HCT116 (cell line): ENCODE data around the gene ZNF76. TPM values are rescaled to one million over a fixed set of nuclear protein-coding genes. Genes with fewer than 3 reads are reported as not detected.

Source experiments
- ATAC-seq: fragments of 200-7000 bp; cut with Tn5 transposase; 2 replicates; pipeline ENCODE4 v1.9.1; 2020; ENCODE audit warnings: mild to moderate bottlenecking, moderate library complexity
- BruUV-seq: library from RNA; stranded (reverse); fragments of 400-500 nt; replicated peaks from 2 replicates; lab custom pipeline; 2021; lab: Mats Ljungman, UMichigan
- CTCF ChIA-PET: fragments of 300-600 bp; sonication (Branson Sonifier 250); formaldehyde crosslinking; loops from one replicate; lab custom pipeline; 2021; ENCODE audit warnings: antibody characterized with exemption; lab: Charles Lee
- POLR2A ChIA-PET: fragments of 300-600, 350-600 bp; sonication (Branson Sonifier 250); formaldehyde crosslinking; loops from one replicate; lab custom pipeline; 2021; ENCODE audit warnings: antibody characterized with exemption; lab: Charles Lee
- RAD21 ChIA-PET, 2 experiments: fragments of 300-600 bp; sonication (Branson Sonifier 250); formaldehyde crosslinking; loops; one replicate each; lab custom pipeline; 2023; ENCODE audit warnings: low total read pairs in 2 of 2; ENCODE audit not compliant: uncharacterized antibody in 2 of 2, unreplicated experiment in 2 of 2, low non-redundant PET in 1 of 2; lab: Charles Lee
- DNase-seq: peaks from one replicate; pipeline ENCODE4 v3.0.0-alpha.2; 2010; ENCODE audit warnings: low read depth, low spot score
- H2AFZ ChIP-seq: fragments of 200-600 bp; shearing (Covaris generic), sonication (generic); 2 replicates; pipeline ENCODE4 v1.6.1; 2017; ENCODE audit warnings: low read depth, mixed run types, mixed read lengths, antibody characterized with exemption, low read length; ENCODE audit not compliant: poor library complexity, severe bottlenecking
- H3K27ac ChIP-seq: 2 replicates; pipeline ENCODE4 v1.5.1; 2012; ENCODE audit warnings: low read depth, low read length
- H3K27me3 ChIP-seq: fragments of 200-600 bp; sonication (generic); 2 replicates; pipeline ENCODE4 v1.6.1; 2016; ENCODE audit warnings: mixed run types, low read length, mixed read lengths; ENCODE audit not compliant: insufficient read depth
- H3K36me3 ChIP-seq, 2 experiments: fragments of 200-500 bp in 1 of 2; fragments of 200-600 bp in 1 of 2; sonication (Bioruptor generic) in 1 of 2; sonication (generic) in 1 of 2; 2 replicates each; pipeline versions ENCODE4 v1.5.1 to v1.6.1; 2014 to 2016; ENCODE audit warnings: low read length in 2 of 2, inconsistent platforms in 1 of 2, mixed read lengths in 1 of 2, mixed run types in 1 of 2; ENCODE audit not compliant: insufficient read depth in 2 of 2, control insufficient read depth in 1 of 2
- H3K4me1 ChIP-seq, 2 experiments: fragments of 200-600 bp in 1 of 2; sonication (generic) in 1 of 2; 2 replicates each; pipeline versions ENCODE4 v1.5.1 to v1.6.1; 2012 to 2017; ENCODE audit warnings: low read length in 2 of 2, inconsistent platforms in 1 of 2, mild to moderate bottlenecking in 1 of 2, mixed read lengths in 1 of 2, mixed run types in 1 of 2, moderate library complexity in 1 of 2; ENCODE audit not compliant: insufficient read depth in 2 of 2, control insufficient read depth in 1 of 2
- H3K4me2 ChIP-seq: fragments of 200-600 bp; sonication (generic); 2 replicates; pipeline ENCODE4 v1.6.1; 2017; ENCODE audit warnings: mixed run types, low read length, mixed read lengths
- H3K4me3 ChIP-seq, 2 experiments: fragments of 200-600 bp in 1 of 2; sonication (generic) in 1 of 2; replicated peaks in 1 of 2; 2 replicates each; pipeline ENCODE4 v1.5.1; 2011 to 2016; ENCODE audit warnings: low read length in 2 of 2, control low read depth in 1 of 2, low read depth in 1 of 2, mild to moderate bottlenecking in 1 of 2, mixed read lengths in 1 of 2, mixed run types in 1 of 2
- H3K79me2 ChIP-seq: fragments of 200-600 bp; sonication (generic); 2 replicates; pipeline ENCODE4 v1.6.1; 2017; ENCODE audit warnings: mild to moderate bottlenecking, mixed run types, low read length, moderate library complexity, mixed read lengths; ENCODE audit not compliant: insufficient read depth
- H3K9ac ChIP-seq: fragments of 200-600 bp; sonication (generic); 2 replicates; pipeline ENCODE4 v1.6.1; 2016; ENCODE audit warnings: low read length, mixed read lengths
- H3K9me2 ChIP-seq: fragments of 200-600 bp; sonication (generic), shearing (Covaris generic); 2 replicates; pipeline ENCODE4 v1.6.1; 2017; ENCODE audit warnings: mixed run types, mild to moderate bottlenecking, moderate library complexity; ENCODE audit not compliant: insufficient read depth
- H3K9me3 ChIP-seq, 2 experiments: fragments of 200-500 bp in 1 of 2; fragments of 200-600 bp in 1 of 2; sonication (Bioruptor generic) in 1 of 2; sonication (generic) in 1 of 2; 2 replicates each; pipeline ENCODE4 v1.6.1; 2014 to 2017; ENCODE audit warnings: low read length in 2 of 2, mixed read lengths in 2 of 2, inconsistent platforms in 1 of 2, low read depth in 1 of 2, mild to moderate bottlenecking in 1 of 2, mixed run types in 1 of 2, moderate library complexity in 1 of 2; ENCODE audit not compliant: control insufficient read depth in 1 of 2, insufficient read depth in 1 of 2
- H4K20me1 ChIP-seq: fragments of 200-600 bp; sonication (generic), shearing (Covaris generic); 2 replicates; pipeline ENCODE4 v1.6.1; 2017; ENCODE audit warnings: mixed run types, mild to moderate bottlenecking, moderate library complexity; ENCODE audit not compliant: insufficient read depth
- EGR1 ChIP-seq: IDR thresholded peaks from 2 replicates; pipeline ENCODE4 v1.6.1; 2012; ENCODE audit warnings: low read depth
- ELF1 ChIP-seq: IDR thresholded peaks from 2 replicates; pipeline ENCODE4 v1.6.1; 2012; ENCODE audit warnings: low read depth, borderline replicate concordance
- EZH2 ChIP-seq: fragments of 200-600 bp; sonication (generic); IDR thresholded peaks from 2 replicates; pipeline ENCODE4 v1.6.1; 2017; ENCODE audit warnings: antibody characterized with exemption, mixed run types
- FOSL1 ChIP-seq: IDR thresholded peaks from 2 replicates; pipeline ENCODE4 v1.6.1; 2012; ENCODE audit warnings: low read depth
- JUND ChIP-seq: IDR thresholded peaks from 2 replicates; pipeline ENCODE4 v1.6.1; 2012
- POLR2AphosphoS5 ChIP-seq: IDR thresholded peaks from 2 replicates; pipeline ENCODE4 v1.6.1; 2011; ENCODE audit warnings: mild to moderate bottlenecking, low read depth, low read length, moderate library complexity
- RAD21 ChIP-seq: IDR thresholded peaks from 2 replicates; pipeline ENCODE4 v1.6.1; 2012; ENCODE audit warnings: low read depth, mild to moderate bottlenecking
- SIN3A ChIP-seq: IDR thresholded peaks from 2 replicates; pipeline ENCODE4 v1.6.1; 2012; ENCODE audit warnings: low read depth
- SP1 ChIP-seq: IDR thresholded peaks from 2 replicates; pipeline ENCODE4 v1.6.1; 2012; ENCODE audit warnings: low read depth
- SRF ChIP-seq: IDR thresholded peaks from 2 replicates; pipeline ENCODE4 v1.6.1; 2012; ENCODE audit warnings: low read depth
- TCF7L2 ChIP-seq: IDR thresholded peaks from 2 replicates; pipeline ENCODE4 v1.7.0; 2011; ENCODE audit warnings: borderline replicate concordance, inconsistent platforms; ENCODE audit not compliant: insufficient read depth, insufficient read length; ENCODE audit errors: extremely low read depth
- YY1 ChIP-seq: IDR thresholded peaks from 2 replicates; pipeline ENCODE4 v1.6.1; 2011; ENCODE audit warnings: low read length, low read depth, moderate library complexity, mild to moderate bottlenecking; ENCODE audit not compliant: insufficient replicate concordance; ENCODE audit errors: extremely low read depth
- ZFX ChIP-seq: fragments of 450-650 bp; IDR thresholded peaks from 2 replicates; pipeline ENCODE4 v1.6.1; 2017
- ZNF274 ChIP-seq: fragments of 200-500 bp; sonication (Bioruptor generic); IDR thresholded peaks from 2 replicates; pipeline ENCODE4 v1.6.1; 2014; ENCODE audit warnings: mild to moderate bottlenecking, low read depth, low read length, inconsistent platforms
- intact Hi-C: fragments of 100-400 bp; cut with micrococcal nuclease; formaldehyde crosslinking; loops from 2 replicates; pipeline ENCODE4 v1.10.0; 2022
- total RNA-seq: library from RNA; stranded (reverse); gene quantifications from one replicate; pipeline ENCODE4 v1.2.1, GENCODE V29; 2021; ENCODE audit not compliant: unreplicated experiment
- TF ChIP-seq, protein P1 (sequence below), 3 experiments: fragments of 200-600 bp in 1 of 3; sonication (generic) in 1 of 3; IDR thresholded peaks in 2 of 3; conservative IDR thresholded peaks in 1 of 3; 2 replicates each; pipeline ENCODE4 v1.5.1; 2012 to 2017; ENCODE audit warnings: low read depth in 2 of 3, low read length in 2 of 3, antibody characterized with exemption in 1 of 3, borderline replicate concordance in 1 of 3, control low read depth in 1 of 3, mild to moderate bottlenecking in 1 of 3, mixed read lengths in 1 of 3, mixed run types in 1 of 3, moderate library complexity in 1 of 3; ENCODE audit not compliant: insufficient read depth in 1 of 3
- TF ChIP-seq, protein P2 (sequence below): IDR thresholded peaks from 2 replicates; pipeline ENCODE4 v1.6.1; 2012
- TF ChIP-seq, protein P3 (sequence below): IDR thresholded peaks from 2 replicates; pipeline ENCODE4 v1.6.1; 2012; ENCODE audit warnings: low read depth
- TF ChIP-seq, protein P4 (sequence below): IDR thresholded peaks from 2 replicates; pipeline ENCODE4 v1.6.1; 2012

Gene ZNF76
- total RNA-seq, 1 experiment from 2014 or later: 47.5 TPM

DNA sequence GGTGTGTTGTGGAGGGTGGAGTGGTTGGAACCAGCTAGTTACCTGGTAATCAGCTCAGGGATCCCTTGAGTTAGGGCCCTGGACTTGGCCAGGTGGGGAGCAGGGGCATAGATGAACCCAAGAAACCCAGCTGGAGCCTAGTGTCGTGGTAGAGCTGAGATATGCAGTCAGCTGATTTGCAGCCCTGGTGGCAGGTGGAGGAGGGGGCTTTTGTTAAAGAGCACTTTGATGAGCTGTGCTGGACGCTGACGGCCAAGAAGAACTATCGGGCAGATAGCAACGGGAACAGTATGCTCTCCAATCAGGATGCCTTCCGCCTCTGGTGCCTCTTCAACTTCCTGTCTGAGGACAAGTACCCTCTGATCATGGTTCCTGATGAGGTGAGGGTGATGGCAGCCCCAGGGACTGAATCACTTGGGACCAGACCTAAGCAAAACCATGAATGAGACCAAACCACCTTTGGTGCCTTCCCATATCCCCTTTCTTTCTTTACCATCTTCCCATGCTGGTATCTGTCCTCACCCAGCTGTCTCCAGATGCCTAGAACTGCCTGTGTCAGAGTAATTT lies 50.8 kb downstream of the ZNF76 start:
- no peak for ATAC-seq
- H3K9ac ChIP-seq: no peak overlapping the region
- H3K9me2 ChIP-seq: no peaks in the 10 kb centered on the region
- no peak overlapping the region for H3K4me2 ChIP-seq
- no peak for DNase-seq
- no TSS peak for BruUV-seq
- H3K36me3 ChIP-seq: no peaks in the 10 kb centered on the region
- RAD21 ChIA-PET: no interaction called here
- no peaks in the 10 kb centered on the region for H3K79me2 ChIP-seq
- H2AFZ ChIP-seq: no peak overlapping the region
- no peak for TF ChIP-seq EZH2
- TF ChIP-seq FOSL1: no peak
- TF ChIP-seq SP1: no peak
- no peak for TF ChIP-seq JUND
- TF ChIP-seq, protein P1, sequence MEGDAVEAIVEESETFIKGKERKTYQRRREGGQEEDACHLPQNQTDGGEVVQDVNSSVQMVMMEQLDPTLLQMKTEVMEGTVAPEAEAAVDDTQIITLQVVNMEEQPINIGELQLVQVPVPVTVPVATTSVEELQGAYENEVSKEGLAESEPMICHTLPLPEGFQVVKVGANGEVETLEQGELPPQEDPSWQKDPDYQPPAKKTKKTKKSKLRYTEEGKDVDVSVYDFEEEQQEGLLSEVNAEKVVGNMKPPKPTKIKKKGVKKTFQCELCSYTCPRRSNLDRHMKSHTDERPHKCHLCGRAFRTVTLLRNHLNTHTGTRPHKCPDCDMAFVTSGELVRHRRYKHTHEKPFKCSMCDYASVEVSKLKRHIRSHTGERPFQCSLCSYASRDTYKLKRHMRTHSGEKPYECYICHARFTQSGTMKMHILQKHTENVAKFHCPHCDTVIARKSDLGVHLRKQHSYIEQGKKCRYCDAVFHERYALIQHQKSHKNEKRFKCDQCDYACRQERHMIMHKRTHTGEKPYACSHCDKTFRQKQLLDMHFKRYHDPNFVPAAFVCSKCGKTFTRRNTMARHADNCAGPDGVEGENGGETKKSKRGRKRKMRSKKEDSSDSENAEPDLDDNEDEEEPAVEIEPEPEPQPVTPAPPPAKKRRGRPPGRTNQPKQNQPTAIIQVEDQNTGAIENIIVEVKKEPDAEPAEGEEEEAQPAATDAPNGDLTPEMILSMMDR (IDR thresholded peaks at IDR 0.05 in 2 of 3, conservative IDR thresholded peaks at IDR 0.05 in 1 of 3; ENCODE audit: borderline replicate concordance in 1 of 3, insufficient read depth in 1 of 3, low read depth in 2 of 3, low read length in 2 of 3): no peak
- TF ChIP-seq, protein P2, sequence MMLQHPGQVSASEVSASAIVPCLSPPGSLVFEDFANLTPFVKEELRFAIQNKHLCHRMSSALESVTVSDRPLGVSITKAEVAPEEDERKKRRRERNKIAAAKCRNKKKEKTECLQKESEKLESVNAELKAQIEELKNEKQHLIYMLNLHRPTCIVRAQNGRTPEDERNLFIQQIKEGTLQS: no peak
- no peak for TF ChIP-seq SIN3A
- TF ChIP-seq, protein P3, sequence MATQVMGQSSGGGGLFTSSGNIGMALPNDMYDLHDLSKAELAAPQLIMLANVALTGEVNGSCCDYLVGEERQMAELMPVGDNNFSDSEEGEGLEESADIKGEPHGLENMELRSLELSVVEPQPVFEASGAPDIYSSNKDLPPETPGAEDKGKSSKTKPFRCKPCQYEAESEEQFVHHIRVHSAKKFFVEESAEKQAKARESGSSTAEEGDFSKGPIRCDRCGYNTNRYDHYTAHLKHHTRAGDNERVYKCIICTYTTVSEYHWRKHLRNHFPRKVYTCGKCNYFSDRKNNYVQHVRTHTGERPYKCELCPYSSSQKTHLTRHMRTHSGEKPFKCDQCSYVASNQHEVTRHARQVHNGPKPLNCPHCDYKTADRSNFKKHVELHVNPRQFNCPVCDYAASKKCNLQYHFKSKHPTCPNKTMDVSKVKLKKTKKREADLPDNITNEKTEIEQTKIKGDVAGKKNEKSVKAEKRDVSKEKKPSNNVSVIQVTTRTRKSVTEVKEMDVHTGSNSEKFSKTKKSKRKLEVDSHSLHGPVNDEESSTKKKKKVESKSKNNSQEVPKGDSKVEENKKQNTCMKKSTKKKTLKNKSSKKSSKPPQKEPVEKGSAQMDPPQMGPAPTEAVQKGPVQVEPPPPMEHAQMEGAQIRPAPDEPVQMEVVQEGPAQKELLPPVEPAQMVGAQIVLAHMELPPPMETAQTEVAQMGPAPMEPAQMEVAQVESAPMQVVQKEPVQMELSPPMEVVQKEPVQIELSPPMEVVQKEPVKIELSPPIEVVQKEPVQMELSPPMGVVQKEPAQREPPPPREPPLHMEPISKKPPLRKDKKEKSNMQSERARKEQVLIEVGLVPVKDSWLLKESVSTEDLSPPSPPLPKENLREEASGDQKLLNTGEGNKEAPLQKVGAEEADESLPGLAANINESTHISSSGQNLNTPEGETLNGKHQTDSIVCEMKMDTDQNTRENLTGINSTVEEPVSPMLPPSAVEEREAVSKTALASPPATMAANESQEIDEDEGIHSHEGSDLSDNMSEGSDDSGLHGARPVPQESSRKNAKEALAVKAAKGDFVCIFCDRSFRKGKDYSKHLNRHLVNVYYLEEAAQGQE: no peak
- no peak for TF ChIP-seq TCF7L2
- TF ChIP-seq ELF1: no peak
- no peak for TF ChIP-seq ZFX
- TF ChIP-seq YY1: no peak
- TF ChIP-seq RAD21: no peak
- no peak for TF ChIP-seq EGR1
- TF ChIP-seq ZNF274: no peak
- no peak for TF ChIP-seq SRF
- TF ChIP-seq, protein P4, sequence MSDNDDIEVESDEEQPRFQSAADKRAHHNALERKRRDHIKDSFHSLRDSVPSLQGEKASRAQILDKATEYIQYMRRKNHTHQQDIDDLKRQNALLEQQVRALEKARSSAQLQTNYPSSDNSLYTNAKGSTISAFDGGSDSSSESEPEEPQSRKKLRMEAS: no peak
- TF ChIP-seq POLR2AphosphoS5: no peak
- TF ChIP-seq, all 23 proteins: peak for 0
- H3K4me1 ChIP-seq: no peaks in the 10 kb centered on the region
- H3K27me3 ChIP-seq: no peaks in the 10 kb centered on the region
- no peaks in the 10 kb centered on the region for H3K9me3 ChIP-seq
- ChIA-PET POLR2A (no interaction called here), CTCF (no interaction called here)
- intact Hi-C loops: no loop called here
- no peak overlapping the region for H3K27ac ChIP-seq
- no peaks in the 10 kb centered on the region for H4K20me1 ChIP-seq
- no peak overlapping the region for H3K4me3 ChIP-seq
